Naive thymus-derived CD8-positive, alpha-beta T cell (primary cell): Measurements from ENCODE around the gene C1orf159. TPM values are rescaled to one million over a fixed set of nuclear protein-coding genes. Genes with fewer than 3 reads are reported as not detected.

Experiments used
- ATAC-seq, 2 donors: fragments of 150-1000 bp; cut with Tn5 transposase in 1 of 2; sonication (Bioruptor Pico), chemical (Tn5 transposase) in 1 of 2; 1 replicate in 1 of 2; 2 replicates in 1 of 2; pipeline ENCODE4 v1.10.0; 2021; ENCODE audit warnings: mild to moderate bottlenecking in 2 of 2, moderate library complexity in 2 of 2
- POLR2A ChIA-PET: fragments of 350-600 bp; sonication (Branson Sonifier 250); formaldehyde crosslinking; loops from one replicate; lab custom pipeline; 2021; ENCODE audit warnings: antibody characterized with exemption; lab: Charles Lee
- DNase-seq, 10 donors: peaks; one replicate each; pipeline versions ENCODE4 v3.0.0 to v3.0.0-alpha.2; 2020 to 2022
- H3K27ac Mint-ChIP-seq, 10 donors: one replicate each; pipeline ENCODE4 v1.8.0; 2020 to 2022; ENCODE audit warnings: mild to moderate bottlenecking in 10 of 10, mixed read lengths in 10 of 10, moderate library complexity in 4 of 10, inconsistent platforms in 1 of 10
- H3K27me3 Mint-ChIP-seq, 5 donors: one replicate each; pipeline ENCODE4 v1.8.0; 2021 to 2022; ENCODE audit warnings: mixed read lengths in 5 of 5
- H3K36me3 Mint-ChIP-seq, 3 donors: one replicate each; pipeline ENCODE4 v1.8.0; 2020 to 2022; ENCODE audit warnings: mixed read lengths in 3 of 3, mild to moderate bottlenecking in 2 of 3, inconsistent platforms in 1 of 3
- H3K4me1 Mint-ChIP-seq, 4 donors: one replicate each; pipeline ENCODE4 v1.8.0; 2021 to 2022; ENCODE audit warnings: mixed read lengths in 4 of 4
- H3K4me3 Mint-ChIP-seq, 10 donors: one replicate each; pipeline ENCODE4 v1.8.0; 2020 to 2022; ENCODE audit warnings: mild to moderate bottlenecking in 10 of 10, mixed read lengths in 10 of 10, moderate library complexity in 6 of 10, inconsistent platforms in 1 of 10
- H3K9me3 Mint-ChIP-seq, 9 donors: one replicate each; pipeline ENCODE4 v1.8.0; 2020 to 2022; ENCODE audit warnings: mixed read lengths in 9 of 9, mild to moderate bottlenecking in 3 of 9, inconsistent platforms in 1 of 9, moderate library complexity in 1 of 9
- polyA plus RNA-seq, 3 donors: library from polyadenylated mRNA; unstranded; fragments of 300-500 nt; fragmentation: Illumina TruSeq; gene quantifications; one replicate each; pipeline ENCODE4 v1.2.3, GENCODE V29; 2021
- total RNA-seq, 8 experiments: library from RNA in 2 of 8; stranded (reverse) in 2 of 8; gene quantifications; one replicate each; pipeline ENCODE4 v1.2.3 and lab custom pipeline; 2021 to 2026

Gene C1orf159
- total and polyA plus RNA-seq, 5 experiments from 2014 or later, result 3.2 to 26.5 (median 10.7) TPM

GRCh38 chr1:1052003-1052840 is 63.7 kb downstream of the C1orf159 start:
- Mint-ChIP-seq H3K4me3 (no peak overlapping the region), H3K36me3 (peaks cover 0 to 2% (median 0%) of the 10 kb centered on the region in 3 donors), H3K27me3 (no peaks in the 10 kb centered on the region), H3K27ac (no peak overlapping the region), H3K9me3 (no peaks in the 10 kb centered on the region), H3K4me1 (peaks cover 0 to 4% (median 0%) of the 10 kb centered on the region in 4 donors)
- POLR2A ChIA-PET, result interaction anchor here (0.7 kb wide), 1 partner anchor 11 kb away, joined by 3 read pairs; no protein-coding TSS in a partner anchor
- DNase-seq, result no peak
- ATAC-seq, result no peak

- no peak for ATAC-seq
- no peak overlapping the region for H3K4me3 Mint-ChIP-seq
- POLR2A ChIA-PET, result no interaction called here
Measured at GRCh38 chr1:1051127-1051810, 64.6 kb downstream of the C1orf159 start.

GRCh38 chr1:1050577-1051052 is 65.3 kb downstream of the C1orf159 start:
- POLR2A ChIA-PET, result no interaction called here
- Mint-ChIP-seq H3K27me3 (no peaks in the 10 kb centered on the region), H3K9me3 (no peaks in the 10 kb centered on the region), H3K36me3 (peaks cover 0 to 4% (median 0%) of the 10 kb centered on the region in 3 donors), H3K27ac (no peak overlapping the region), H3K4me3 (no peak overlapping the region), H3K4me1 (peaks cover 0 to 4% (median 0%) of the 10 kb centered on the region in 4 donors)
- ATAC-seq (no peak), DNase-seq (no peak)

More at GRCh38 chr1:1051127-1051810, 64.6 kb downstream of the C1orf159 start:
- H3K9me3 Mint-ChIP-seq, result no peaks in the 10 kb centered on the region
- H3K4me1 Mint-ChIP-seq, result peaks cover 0 to 4% (median 0%) of the 10 kb centered on the region in 4 donors
- H3K27ac Mint-ChIP-seq, result no peak overlapping the region
- H3K27me3 Mint-ChIP-seq, result no peaks in the 10 kb centered on the region
- no peak for DNase-seq
- H3K36me3 Mint-ChIP-seq, result peaks cover 0 to 4% (median 0%) of the 10 kb centered on the region in 3 donors

- peaks cover 0 to 4% (median 0%) of the 10 kb centered on the region in 4 donors for H3K4me1 Mint-ChIP-seq
- H3K27me3 Mint-ChIP-seq, result no peaks in the 10 kb centered on the region
- no peak for DNase-seq
- POLR2A ChIA-PET, result no interaction called here
- H3K4me3 Mint-ChIP-seq, result no peak overlapping the region
- peaks cover 0 to 4% (median 0%) of the 10 kb centered on the region in 3 donors for H3K36me3 Mint-ChIP-seq
- H3K9me3 Mint-ChIP-seq, result no peaks in the 10 kb centered on the region
- H3K27ac Mint-ChIP-seq, result no peak overlapping the region
- no peak for ATAC-seq
Measured at GRCh38 chr1:1049318-1050165, 66.3 kb downstream of the C1orf159 start.

- H3K27ac Mint-ChIP-seq, result no peak overlapping the region
- ATAC-seq, result no peak
- POLR2A ChIA-PET, result no interaction called here
Measured at GRCh38 chr1:1048765-1049164, 67.1 kb downstream of the C1orf159 start.

GRCh38 chr1:1047963-1048362 is 67.9 kb downstream of the C1orf159 start:
- POLR2A ChIA-PET, result no interaction called here
- ATAC-seq, result no peak
- no peaks in the 10 kb centered on the region for H3K27me3 Mint-ChIP-seq
- peaks cover 0 to 4% (median 0%) of the 10 kb centered on the region in 3 donors for H3K36me3 Mint-ChIP-seq
- H3K4me3 Mint-ChIP-seq, result no peak overlapping the region
- no peak for DNase-seq
- peaks cover 0 to 8% (median 2%) of the 10 kb centered on the region in 4 donors for H3K4me1 Mint-ChIP-seq
- H3K27ac Mint-ChIP-seq, result no peak overlapping the region
- H3K9me3 Mint-ChIP-seq, result peaks cover 0 to 5% (median 0%) of the 10 kb centered on the region in 9 donors

More at GRCh38 chr1:1048765-1049164, 67.1 kb downstream of the C1orf159 start:
- Mint-ChIP-seq H3K27me3 (no peaks in the 10 kb centered on the region), H3K9me3 (no peaks in the 10 kb centered on the region), H3K36me3 (peaks cover 0 to 4% (median 0%) of the 10 kb centered on the region in 3 donors), H3K4me1 (peaks cover 0 to 4% (median 0%) of the 10 kb centered on the region in 4 donors), H3K4me3 (no peak overlapping the region)
- DNase-seq, result no peak

GRCh38 chr1:1047407-1047806 is 68.5 kb downstream of the C1orf159 start:
- peaks cover 0 to 4% (median 0%) of the 10 kb centered on the region in 3 donors for H3K36me3 Mint-ChIP-seq
- H3K9me3 Mint-ChIP-seq, result peaks cover 0 to 8% (median 0%) of the 10 kb centered on the region in 9 donors
- POLR2A ChIA-PET, result no interaction called here
- H3K4me1 Mint-ChIP-seq, result peaks cover 0 to 9% (median 3%) of the 10 kb centered on the region in 4 donors
- no peak for ATAC-seq
- H3K27me3 Mint-ChIP-seq, result no peaks in the 10 kb centered on the region
- H3K27ac Mint-ChIP-seq, result no peak overlapping the region
- H3K4me3 Mint-ChIP-seq, result no peak overlapping the region
- no peak for DNase-seq

GRCh38 chr1:1046767-1047166 is 69.1 kb downstream of the C1orf159 start:
- H3K36me3 Mint-ChIP-seq, result peaks cover 0 to 2% (median 0%) of the 10 kb centered on the region in 3 donors
- no peak for DNase-seq
- peaks cover 0 to 8% (median 0%) of the 10 kb centered on the region in 9 donors for H3K9me3 Mint-ChIP-seq
- H3K27ac Mint-ChIP-seq, result no peak overlapping the region
- ATAC-seq, result no peak
- H3K4me1 Mint-ChIP-seq, result peaks cover 0 to 12% (median 3%) of the 10 kb centered on the region in 4 donors
- no peaks in the 10 kb centered on the region for H3K27me3 Mint-ChIP-seq
- no peak overlapping the region for H3K4me3 Mint-ChIP-seq
- POLR2A ChIA-PET, result no interaction called here

GRCh38 chr1:1046243-1046642 is 69.6 kb downstream of the C1orf159 start:
- DNase-seq, result no peak
- no peaks in the 10 kb centered on the region for H3K27me3 Mint-ChIP-seq
- POLR2A ChIA-PET, result no interaction called here
- no peak for ATAC-seq
- H3K9me3 Mint-ChIP-seq, result peaks cover 0 to 8% (median 0%) of the 10 kb centered on the region in 9 donors
- peaks cover 0 to 12% (median 3%) of the 10 kb centered on the region in 4 donors for H3K4me1 Mint-ChIP-seq
- no peak overlapping the region for H3K27ac Mint-ChIP-seq
- peaks cover 0 to 2% (median 0%) of the 10 kb centered on the region in 3 donors for H3K36me3 Mint-ChIP-seq
- no peak overlapping the region for H3K4me3 Mint-ChIP-seq

GRCh38 chr1:1045129-1045528 is 70.8 kb downstream of the C1orf159 start:
- no peaks in the 10 kb centered on the region for H3K27me3 Mint-ChIP-seq
- H3K27ac Mint-ChIP-seq, result no peak overlapping the region
- POLR2A ChIA-PET, result no interaction called here
- peaks cover 0 to 8% (median 0%) of the 10 kb centered on the region in 9 donors for H3K9me3 Mint-ChIP-seq
- DNase-seq, result no peak
- peaks cover 0 to 2% (median 0%) of the 10 kb centered on the region in 3 donors for H3K36me3 Mint-ChIP-seq
- H3K4me3 Mint-ChIP-seq, result no peak overlapping the region
- peaks cover 0 to 13% (median 3%) of the 10 kb centered on the region in 4 donors for H3K4me1 Mint-ChIP-seq
- ATAC-seq, result no peak

- H3K9me3 Mint-ChIP-seq, result peaks cover 0 to 8% (median 0%) of the 10 kb centered on the region in 9 donors
- DNase-seq, result no peak
- H3K27ac Mint-ChIP-seq, result peak overlapping the region in 1 of 10 donors; percentile 69
- H3K27me3 Mint-ChIP-seq, result no peaks in the 10 kb centered on the region
- peaks cover 0 to 2% (median 0%) of the 10 kb centered on the region in 3 donors for H3K36me3 Mint-ChIP-seq
- POLR2A ChIA-PET, result no interaction called here
- peaks cover 3 to 18% (median 7%) of the 10 kb centered on the region in 4 donors for H3K4me1 Mint-ChIP-seq
- no peak overlapping the region for H3K4me3 Mint-ChIP-seq
- ATAC-seq, result no peak
Measured at GRCh38 chr1:1044455-1045078, 71.3 kb downstream of the C1orf159 start.
